ENCODE data around the gene THEM4.

THEM4 gene

DNA sequence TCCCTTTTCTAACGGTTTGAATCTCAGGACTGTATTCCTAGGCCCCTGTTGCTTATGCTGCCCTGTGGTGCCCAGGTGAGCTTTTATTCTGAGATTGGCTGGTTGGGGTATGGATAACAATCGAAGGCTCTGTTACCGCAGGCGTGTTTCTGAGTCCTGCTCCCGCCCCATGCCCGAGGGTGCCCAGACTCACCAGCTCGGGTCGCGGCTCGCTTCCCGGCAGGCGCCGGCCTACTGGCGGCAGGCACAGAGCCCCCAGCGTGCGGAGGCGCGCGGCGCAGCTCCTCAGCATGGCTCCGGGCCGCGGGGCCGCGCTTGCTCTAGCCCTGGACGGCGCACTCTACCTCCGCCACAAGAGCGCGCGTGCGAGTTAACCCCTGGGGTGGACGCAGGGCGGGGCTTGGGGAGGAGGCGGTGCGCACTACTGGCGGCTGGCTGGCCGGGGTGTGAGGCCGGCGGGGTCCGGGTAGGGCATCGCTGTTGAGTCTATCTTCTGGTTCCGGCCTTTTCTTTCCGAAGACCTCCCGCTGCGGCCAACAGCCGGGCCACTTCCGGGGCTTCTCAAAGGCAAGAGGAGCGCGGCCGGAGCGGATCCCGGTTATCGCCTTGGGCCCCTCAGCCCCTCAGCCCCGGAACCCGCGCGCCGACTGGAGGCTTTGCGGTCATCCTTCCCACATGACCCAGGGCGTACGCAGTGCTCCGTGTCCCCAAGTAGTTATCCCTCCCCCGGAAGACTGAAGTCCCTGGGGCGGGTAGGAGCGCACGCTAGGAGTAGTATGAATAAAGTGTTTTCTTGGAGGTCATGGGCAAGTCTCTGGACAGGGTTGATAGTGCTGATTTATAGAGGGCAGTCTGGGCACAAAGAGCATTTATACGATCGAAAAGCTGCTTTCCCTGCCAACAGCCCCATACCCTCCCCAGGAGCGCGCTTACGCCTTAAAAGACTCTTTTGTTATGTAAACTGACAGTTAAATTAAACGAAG is at the start of gene THEM4:
Gene THEM4 (minus strand): TSS at position 345 of the 983 bp plus-strand sequence. CDS start 53 bp downstream, at position 292.
- peak; percentile 87 to 89 for DNase-seq

DNA sequence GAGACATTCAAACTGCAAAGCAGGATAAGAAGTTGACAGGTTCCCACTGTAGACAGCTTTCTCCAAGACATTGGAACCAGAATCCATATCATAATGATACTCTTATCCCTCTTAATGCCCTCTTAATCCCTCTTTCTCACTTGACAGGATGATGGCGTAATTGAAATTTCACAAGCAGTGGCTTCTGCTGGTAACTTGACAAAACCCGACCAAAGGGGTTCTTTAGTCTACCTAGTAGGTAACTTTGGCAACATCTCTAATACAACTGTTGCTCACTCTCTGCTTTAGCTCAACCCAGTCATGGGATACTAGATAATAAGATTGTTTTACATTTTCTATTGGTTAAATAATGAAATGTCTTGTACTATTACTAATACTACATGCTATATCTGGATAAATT is 49.6 kb upstream of the THEM4 start:
- DNase-seq = no peak

DNA sequence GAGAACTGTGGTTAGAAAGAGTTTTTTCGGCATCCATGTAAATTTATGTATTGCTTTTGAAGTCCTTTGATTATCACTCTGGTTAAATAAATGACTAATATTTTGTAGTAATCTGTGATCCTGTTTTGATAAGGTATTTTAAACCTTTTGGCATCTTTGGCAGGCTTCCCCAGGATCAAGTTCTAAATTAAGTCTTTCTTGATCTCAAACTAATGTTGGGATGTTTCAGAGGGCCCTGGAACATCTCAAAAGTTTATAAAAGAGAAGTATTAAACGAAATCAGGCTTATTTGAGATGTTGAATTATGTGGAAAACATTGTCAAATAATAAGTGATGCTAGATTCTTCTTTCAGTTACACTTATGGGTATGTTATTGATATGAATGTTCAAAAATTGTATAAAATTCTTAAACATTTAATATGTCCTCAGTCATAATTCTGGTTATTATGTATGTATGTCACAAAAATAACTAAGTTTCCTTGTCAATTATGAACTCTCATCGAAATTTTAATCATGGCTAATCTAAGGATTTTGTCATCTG is 47.7 kb upstream of the THEM4 start:
- DNase-seq = no peak

DNA sequence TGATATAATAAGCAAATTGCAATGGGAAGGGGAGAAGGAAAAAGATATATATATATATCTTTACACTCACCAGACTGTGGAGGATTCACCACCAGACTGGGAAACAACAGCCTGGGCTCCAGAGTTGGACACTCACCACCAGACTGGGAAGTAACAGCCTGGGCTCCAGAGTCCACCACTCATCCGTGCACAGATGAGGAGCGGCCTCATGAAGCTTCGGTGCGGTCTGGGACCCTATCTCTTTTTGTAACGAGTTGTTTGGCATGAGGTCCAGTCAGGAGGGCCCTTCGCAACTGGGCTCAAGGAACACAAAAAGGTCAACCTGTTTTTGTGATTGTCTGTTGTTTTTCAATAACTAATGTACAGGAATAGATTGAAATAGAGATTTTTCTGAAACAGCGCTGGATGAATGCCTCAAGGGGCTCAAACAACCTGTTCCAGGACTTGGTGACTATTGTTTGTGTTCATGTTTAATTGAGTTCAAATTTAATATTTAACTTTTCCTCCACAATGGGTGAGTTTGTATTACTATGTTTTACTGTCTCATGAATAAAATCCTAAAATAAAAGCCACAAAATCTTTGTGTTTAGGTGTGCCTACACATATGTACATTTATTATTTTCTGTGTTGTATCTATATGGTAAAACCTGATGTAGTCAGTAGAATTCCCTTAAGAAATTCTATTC is 44.2 kb upstream of the THEM4 start:
- no peak for DNase-seq

DNA sequence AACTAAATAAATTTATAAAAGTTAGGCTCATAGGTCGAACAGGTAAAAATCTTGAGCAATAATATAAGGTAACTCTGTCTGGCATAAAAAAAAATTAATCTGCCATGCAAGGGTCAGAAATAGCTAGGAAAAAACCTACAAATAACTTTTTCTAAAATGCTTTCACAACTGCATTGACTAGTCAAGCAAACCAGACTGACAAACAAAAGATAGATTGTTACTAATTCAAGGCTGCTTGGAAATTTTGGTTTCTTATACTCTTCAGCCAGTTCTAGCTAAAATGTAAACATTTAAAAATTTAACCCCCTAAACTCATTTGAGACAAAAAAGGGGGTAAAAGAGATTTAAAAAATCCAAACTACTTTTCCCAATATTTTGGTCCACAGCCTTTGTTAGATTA is 43.5 kb upstream of the THEM4 start:
- DNase-seq = no peak

DNA sequence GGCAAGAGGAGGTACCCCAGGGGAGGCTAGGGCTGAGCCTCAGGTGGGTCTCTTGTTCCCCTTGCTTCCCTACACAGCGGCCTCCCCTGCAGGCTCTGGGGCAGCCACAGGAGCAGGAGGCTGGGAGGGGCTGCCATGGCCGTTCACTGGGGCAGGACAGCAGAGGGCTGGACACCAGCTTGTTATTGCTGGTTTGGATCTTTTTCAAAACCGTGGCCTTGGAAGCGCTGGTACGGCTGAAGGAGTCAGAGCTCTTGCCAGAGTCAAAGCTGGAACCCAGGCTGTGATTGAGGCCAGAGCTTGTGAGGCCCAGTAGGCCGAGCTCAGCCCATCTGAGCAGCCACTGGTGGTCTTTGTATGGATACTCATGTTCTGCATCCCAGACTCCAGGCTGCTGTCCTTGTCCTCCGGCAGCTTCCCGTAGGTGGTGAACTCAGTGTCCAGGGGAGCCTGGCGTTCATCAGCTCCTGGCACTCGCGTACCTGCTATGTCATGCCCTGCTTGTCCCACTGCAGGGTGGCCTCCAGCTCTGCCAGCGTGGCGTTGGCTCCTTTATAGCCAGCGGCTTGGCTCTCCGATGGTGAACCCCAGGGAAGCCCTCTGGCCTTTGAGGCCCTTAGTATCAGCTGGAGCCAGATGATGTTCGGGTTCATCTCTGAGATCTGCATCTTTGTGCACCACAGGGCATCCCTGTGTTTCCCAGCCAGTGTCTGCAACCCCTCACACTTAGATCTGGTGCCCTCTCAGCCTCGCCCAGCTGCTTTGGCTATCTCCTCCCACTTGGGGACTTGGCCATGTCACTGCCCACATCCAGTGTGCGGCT is 40.3 kb upstream of the THEM4 start:
- no peak for DNase-seq

DNA sequence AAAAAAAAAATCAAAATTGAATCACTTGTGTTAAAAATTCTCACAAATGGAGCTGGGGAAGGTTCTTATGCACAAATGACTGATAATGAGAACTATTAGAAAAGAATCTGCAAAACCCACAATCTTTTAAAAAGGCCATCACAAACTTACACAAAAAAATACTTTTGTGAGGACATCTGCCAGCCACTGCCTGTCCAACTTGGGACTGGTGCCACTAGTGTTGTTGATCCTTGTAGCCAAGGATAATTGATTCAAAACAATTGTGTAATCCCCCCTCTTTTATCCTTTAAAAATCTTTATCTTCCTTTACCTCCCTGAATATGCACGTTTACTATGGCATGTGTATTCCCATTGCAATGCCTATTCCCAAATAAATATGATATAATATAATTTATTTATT is 39.2 kb upstream of the THEM4 start:
- DNase-seq = no peak

DNA sequence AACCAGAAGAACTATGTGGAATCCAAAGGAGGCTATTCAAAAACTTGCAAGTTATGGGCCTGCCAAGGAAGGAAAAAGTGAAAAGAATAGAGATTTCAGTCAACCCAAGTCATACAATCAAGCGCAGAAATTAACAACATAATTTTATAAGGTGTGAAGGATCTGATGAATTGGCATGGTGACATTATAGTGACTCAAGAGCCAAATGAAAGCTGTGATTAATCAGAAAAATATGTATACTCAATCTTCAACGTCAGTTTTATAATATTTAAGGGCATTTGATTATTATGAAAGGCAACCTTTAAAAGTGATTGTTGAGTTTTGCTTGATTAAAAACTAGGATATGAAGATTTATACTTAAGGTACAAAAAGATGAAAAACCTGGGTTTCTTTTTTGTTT is 37.8 kb upstream of the THEM4 start:
- no peak for DNase-seq

DNA sequence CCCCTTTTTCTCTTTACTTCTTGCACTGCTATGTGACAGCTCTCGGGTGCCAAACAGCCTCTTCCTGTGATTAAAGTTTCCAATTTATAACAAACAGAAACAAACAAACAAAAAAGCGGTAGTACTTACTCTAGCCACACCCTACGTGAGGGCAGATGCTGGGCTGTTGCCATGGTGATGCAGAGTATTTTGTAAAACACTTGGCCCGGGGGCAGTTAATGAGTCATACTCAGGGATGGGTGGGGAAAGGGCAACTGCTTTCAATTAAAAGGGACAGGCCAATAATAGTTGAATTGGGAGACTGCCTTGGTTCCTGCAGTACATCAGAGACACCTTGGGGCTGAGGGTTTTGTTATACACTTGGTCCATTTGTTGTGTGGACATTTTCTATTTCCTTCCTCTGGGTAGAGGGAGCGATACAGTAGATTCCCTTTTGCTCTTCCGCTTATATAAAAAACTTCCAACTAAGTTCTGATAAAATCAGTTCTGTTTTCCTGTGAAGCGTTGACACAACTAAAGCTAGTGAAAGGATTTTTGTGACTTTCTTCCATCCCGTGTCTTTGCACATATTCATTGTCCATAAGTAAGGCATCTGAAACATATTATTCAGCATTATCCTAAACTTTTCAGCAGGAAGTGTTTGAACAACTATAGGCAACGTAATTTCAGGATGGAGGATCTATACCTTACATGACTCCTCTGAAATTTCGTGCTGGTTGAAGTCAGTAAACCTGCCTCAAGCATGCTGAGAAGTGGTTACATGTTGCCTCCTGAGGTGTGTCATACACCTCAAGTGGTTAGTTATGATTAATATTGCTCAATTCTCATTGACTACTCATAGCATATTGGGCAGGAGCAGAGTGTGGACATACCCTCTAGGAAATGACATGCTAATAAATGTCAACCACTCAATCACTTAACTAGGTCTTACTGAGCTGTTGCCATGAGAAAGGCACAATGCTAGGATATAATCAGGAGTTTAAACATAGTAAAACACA is 36.7 kb upstream of the THEM4 start:
- peak; percentile 65 to 70 for DNase-seq

DNA sequence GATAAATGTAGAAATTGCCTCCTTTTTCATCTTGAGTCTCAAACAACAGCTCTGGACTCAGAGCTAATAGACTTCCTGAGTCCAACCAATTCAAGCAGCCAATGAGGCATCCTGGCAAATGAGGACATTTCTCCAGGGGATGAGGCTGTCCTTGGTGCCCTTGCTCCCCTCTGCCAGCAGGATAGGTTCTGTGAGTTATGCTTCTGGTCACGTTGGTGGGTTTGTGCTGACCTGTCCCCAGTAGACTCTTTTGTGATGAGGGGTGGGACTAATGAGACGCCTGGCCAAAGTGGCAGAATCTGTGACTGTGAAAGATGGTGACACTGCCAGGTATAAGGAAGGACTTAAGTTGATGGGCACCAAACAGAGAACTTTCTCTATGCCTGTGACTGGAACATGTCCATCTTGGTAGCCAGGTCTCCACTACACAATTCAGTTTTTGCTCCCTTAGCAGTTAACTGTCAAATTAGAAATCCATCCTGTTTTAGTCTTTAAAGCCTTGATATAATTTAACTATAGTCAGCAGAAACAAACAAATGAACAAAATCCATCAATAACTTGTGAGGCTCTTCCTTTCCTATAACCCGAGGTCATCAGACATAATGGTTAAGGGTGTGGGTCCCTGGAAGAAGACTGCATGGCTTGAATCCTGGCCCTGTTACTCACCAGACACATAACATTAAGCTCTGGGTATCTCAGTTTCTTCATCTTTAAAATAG is 35.7 kb upstream of the THEM4 start:
- no peak for DNase-seq

DNA sequence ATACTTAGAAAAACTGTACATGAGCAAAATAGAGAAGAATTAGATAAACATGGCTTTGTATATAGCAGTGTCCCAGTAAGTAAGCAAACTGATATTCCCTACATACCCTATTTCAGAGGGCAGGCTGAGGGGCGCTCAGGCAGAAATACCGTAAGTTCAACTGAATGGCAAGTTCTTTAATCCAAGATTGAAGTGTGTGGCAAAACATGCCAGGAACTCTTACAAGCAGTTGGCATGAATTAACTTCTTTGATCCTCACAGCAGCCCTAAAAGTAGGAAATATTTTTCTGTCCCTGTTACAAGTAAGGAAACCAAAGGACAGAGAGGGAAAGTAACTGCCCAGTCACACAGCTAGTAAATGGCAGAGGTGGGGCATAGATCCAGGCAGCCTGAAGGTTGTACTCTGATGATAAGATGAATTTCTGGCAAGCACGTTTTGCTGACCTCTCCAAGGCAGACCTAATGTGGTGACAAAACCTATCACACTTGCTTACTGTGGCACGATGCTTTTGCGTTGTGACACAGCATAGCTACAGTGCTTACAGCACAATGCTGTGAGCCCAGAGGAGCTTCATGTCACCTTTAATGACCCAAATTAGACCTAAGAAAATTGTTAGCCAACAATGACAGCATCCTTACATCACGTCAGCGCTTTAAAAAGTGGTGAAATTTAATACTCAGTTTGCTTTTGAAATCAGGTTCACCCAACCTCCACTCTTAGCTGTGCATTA is 35.0 kb upstream of the THEM4 start:
- DNase-seq = no peak

DNA sequence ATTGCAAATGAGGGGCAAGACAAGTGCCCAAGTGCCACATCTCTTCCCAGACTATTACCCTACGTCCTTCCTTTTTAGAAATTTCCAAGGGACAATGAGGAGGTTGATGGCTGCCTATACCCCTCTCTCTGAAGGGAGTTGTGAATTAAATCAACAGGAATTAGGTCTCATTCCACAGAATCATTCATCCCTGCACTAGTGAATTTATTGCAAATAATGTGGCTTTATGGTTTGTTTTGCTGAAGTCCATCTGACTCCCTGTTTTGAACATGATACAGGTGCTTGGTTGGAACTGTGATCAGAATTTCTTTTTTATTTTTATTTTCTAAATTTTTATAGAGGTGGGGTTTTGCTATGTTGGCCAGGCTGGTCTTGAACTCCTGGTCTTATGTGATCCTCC is 34.3 kb upstream of the THEM4 start:
- DNase-seq = no peak

DNA sequence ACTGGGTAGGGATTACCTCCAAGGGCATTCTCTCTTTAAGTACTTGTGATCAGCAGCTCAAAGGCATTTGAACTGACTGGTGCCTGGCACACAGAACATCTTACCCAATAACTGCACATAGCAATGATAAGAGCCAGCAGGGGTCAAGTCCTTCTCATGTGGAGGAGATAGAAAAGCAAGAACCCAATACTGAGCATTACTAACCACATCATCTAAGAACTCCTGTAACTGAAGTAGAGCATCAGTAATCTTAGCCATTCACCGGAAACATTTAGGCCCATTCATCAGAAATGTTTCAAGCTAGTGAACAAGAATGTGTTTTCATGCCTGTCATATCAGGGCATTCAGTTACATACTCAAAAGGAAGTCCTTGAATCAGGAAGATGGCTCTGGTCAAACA is 33.6 kb upstream of the THEM4 start:
- no peak for DNase-seq

DNA sequence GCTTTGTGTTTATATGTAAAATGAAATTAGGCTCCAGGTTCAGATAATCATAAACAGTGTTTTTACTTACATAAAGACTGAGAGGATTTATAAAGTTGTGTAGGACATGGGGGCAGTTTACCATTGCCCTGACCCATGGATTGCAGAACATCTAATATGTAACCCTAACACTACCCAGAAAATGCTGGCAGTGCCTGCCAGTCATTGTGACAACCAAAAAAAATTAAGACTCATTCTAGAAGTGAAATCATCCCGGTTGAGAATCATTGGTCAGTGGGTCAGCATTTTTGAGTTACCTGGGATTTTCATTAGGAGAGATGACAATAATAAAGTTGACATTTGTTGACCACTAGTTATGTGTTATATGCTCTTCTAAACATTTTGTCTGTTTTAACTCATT is 31.2 kb upstream of the THEM4 start:
- DNase-seq = no peak

DNA sequence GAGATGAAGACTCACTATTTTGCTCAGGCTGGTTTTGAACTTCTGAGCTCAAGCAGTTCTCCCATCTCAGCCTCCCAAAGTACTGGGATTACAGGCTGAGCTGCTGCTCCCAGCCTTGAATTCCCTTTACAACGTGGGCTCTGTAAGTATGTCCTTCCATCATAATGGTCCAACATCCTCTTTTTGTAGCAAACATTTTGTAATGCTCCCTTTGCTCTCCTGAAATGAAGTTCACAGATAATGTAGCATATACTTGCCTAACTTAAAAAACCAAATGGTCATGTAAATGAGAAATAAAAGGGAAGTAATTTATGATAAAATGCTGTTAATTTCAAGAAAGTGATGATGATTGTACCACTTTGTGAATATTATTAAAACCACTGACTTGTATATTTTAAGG is 30.5 kb upstream of the THEM4 start:
- no peak for DNase-seq

DNA sequence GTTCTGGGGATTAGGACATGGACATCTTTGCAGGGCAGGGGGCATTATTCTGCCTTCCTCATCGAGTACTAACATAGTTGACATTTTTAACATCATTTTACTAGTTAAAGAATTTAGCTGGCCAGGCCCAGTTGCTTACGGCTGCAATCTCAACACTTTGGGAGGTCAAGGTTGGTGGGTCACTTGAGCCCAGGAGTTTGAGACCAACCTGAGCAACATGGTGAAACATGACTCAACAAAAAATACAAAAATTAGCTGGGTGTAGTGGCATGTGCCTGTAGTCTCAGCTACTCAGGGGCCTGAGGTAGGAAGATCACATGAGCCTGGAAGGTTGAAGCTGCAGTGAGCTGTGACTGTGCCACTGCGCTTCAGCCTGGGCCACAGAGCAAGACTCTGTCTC is 29.8 kb upstream of the THEM4 start:
- no peak for DNase-seq

DNA sequence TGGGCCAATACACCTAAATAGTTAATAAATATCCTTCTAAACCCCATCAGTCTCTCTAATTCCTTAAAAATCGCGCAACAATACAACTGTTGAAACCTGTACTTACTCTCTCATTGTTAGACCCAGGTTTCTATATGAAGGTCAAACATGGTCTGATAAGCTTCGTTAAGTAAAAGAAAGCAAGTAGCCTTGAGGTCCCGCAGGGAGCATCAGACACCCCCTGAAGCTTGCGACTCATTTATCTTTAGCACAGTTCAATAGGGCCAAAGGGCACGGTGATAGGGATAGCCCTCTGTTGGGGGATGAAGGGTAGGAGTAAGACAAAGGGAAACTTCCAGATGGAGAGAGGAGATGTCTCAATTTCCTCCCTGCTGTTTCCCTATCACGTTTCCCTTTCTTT is 27.3 kb upstream of the THEM4 start:
- DNase-seq = no peak

DNA sequence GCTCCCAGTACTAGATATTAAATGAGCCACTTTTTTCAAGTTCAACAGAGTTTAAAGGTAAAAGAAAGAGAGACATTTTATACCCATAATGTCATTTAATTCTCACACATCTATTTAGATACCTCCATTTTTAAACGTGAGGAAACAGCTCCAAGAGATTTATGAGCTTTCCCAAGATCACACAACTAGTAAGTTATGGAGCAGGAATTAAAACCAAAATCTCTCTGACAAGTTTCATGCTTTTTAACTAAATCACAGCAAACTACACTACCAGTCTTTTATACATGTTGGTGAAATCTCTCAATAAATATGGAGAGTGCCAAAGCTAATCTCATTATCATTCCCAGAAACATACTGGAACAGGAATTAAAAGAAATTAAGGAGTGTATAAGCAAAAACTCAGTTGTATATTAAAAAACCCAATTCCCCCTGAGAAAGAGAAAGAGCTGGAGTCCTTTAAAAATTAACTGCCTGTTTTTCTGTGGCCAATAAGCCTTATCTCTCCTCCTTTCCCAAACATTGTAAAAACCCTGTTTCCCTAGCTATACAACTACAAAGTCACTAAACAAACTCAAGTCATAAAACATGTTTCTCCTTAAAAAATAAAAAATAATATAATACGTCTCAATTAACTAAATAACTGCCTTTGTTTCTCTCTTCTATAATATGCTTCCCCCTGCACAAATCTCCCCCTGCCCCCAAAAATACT is 26.7 kb upstream of the THEM4 start:
- no peak for DNase-seq

DNA sequence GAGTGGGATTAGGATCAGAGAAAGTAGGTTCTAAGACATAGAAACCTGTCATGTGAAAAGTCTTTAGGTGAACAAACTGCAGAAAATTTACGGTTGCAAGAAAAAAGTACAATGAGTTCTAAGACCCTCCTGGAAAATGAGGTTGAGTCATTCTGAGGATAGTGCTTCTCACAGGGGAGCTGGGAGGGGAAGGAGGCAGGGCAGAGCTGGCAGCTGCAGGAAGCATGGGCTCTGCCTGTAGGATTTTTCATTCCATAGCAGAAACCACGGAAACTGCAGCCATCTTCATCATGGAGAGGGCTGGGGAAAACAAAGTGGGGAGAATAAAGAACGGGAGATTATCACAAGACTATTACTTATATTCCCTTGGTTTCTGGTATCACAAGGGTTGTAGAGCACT is 25.8 kb upstream of the THEM4 start:
- DNase-seq = no peak

DNA sequence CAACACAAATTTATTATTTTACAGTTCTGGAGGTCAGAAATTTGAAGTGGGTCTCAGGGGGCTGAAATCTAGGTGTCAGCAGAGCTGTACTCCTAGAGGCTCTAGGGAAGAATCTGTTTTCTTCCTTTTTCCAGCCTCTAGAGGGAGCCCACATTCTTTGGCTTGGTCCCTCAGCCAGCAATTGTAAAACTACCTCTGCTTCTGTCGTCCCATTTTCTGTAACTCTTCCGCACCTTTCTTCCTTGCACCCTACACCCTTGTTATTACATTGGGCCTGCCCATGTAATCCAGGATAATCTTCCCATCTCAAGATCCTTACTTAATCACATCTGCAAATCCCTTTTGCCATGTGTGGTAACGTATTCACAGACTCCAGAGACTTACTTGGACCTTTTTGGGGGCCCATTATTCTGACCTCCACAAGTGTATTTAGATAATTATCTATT is 24.8 kb upstream of the THEM4 start:
- peak; percentile 24 to 28 for DNase-seq

All from activated CD4-positive, alpha-beta T cell treated with anti-CD3 and anti-CD28 coated beads, Interleukin-2, amount 50 U/mL, for 4 hours (primary cell).